Ishikawa (cell line): Measurements from ENCODE around the gene TMC7.

ENCODE experiments used
- EGR1 ChIP-seq: IDR thresholded peaks from 2 replicates; pipeline ENCODE4 v1.6.1; 2012
- ZBTB7A ChIP-seq: IDR thresholded peaks from 2 replicates; pipeline ENCODE4 v1.6.1; 2012; ENCODE audit warnings: low read depth

GRCh38 chr16:18958621-18959029, 25.1 kb upstream of the TMC7 start:
- TF ChIP-seq ZBTB7A, result no peak
- TF ChIP-seq EGR1, result no peak
